Activated CD4-positive, alpha-beta memory T cell treated with anti-CD3 and anti-CD28 coated beads, Interleukin-2, amount 10 ng/mL, durations not matched to agents 7 days and 5 days (primary cell): Measurements from ENCODE around the gene RPS6KB2. TPM values are rescaled to one million over a fixed set of nuclear protein-coding genes. Genes with fewer than 3 reads are reported as not detected.

Experiments used
- CTCF ChIA-PET: fragments of 350-600 bp; sonication (Branson Sonifier 250); formaldehyde crosslinking; loops from one replicate; lab custom pipeline; 2021; ENCODE audit warnings: antibody characterized with exemption, inconsistent platforms; lab: Charles Lee
- POLR2A ChIA-PET: fragments of 350-600 bp; sonication (Branson Sonifier 250); formaldehyde crosslinking; loops from one replicate; lab custom pipeline; 2021; ENCODE audit warnings: antibody characterized with exemption; lab: Charles Lee
- DNase-seq: peaks from one replicate; pipeline ENCODE4 v3.0.0-alpha.2; 2020
- H3K27ac Mint-ChIP-seq: one replicate; pipeline ENCODE4 v1.8.0; 2021; ENCODE audit warnings: mild to moderate bottlenecking, mixed read lengths
- H3K27me3 Mint-ChIP-seq: one replicate; pipeline ENCODE4 v1.8.0; 2021; ENCODE audit warnings: mixed read lengths
- H3K36me3 Mint-ChIP-seq: one replicate; pipeline ENCODE4 v1.8.0; 2021; ENCODE audit warnings: low read depth, mixed read lengths
- H3K4me1 Mint-ChIP-seq: one replicate; pipeline ENCODE4 v1.8.0; 2021; ENCODE audit warnings: mixed read lengths
- H3K4me3 Mint-ChIP-seq: one replicate; pipeline ENCODE4 v1.8.0; 2021; ENCODE audit warnings: mild to moderate bottlenecking, mixed read lengths
- H3K9me3 Mint-ChIP-seq: one replicate; pipeline ENCODE4 v1.8.0; 2021; ENCODE audit warnings: mixed read lengths
- total RNA-seq, 2 experiments: library from RNA; stranded (reverse); gene quantifications; one replicate each; pipeline ENCODE4 v1.2.3, GENCODE V29; 2021

Gene RPS6KB2
- total RNA-seq, 2 experiments from 2014 or later, result 56.9 to 57.1 TPM

GRCh38 chr11:67483831-67484665, 55.8 kb downstream of the RPS6KB2 start:
- peak overlapping the region; percentile 89 for H3K4me3 Mint-ChIP-seq
- peaks cover 63% of the 10 kb centered on the region for H3K4me1 Mint-ChIP-seq
- no peaks in the 10 kb centered on the region for H3K9me3 Mint-ChIP-seq
- H3K27ac Mint-ChIP-seq, result peak overlapping the region; percentile 99
- peak; percentile 57 for DNase-seq
- no peaks in the 10 kb centered on the region for H3K27me3 Mint-ChIP-seq
- ChIA-PET POLR2A (interaction anchor here (0.8 to 7.9 kb wide), 18 partner anchors 8 to 195 kb away, joined by 3 to 94 read pairs (median 4); partner anchors contain the start of genes ANKRD13D, PITPNM1, POLD4 and PPP1CA), CTCF (interaction anchor here (1.3 to 1.7 kb wide), 7 partner anchors 21 to 115 kb away, joined by 3 to 8 read pairs (median 4); partner anchors contain the start of genes PITPNM1, PPP1CA and RAD9A)
- H3K36me3 Mint-ChIP-seq, result peaks cover 38% of the 10 kb centered on the region

GRCh38 chr11:67484847-67485311, 56.6 kb downstream of the RPS6KB2 start:
- H3K36me3 Mint-ChIP-seq, result peaks cover 42% of the 10 kb centered on the region
- no peaks in the 10 kb centered on the region for H3K9me3 Mint-ChIP-seq
- H3K4me1 Mint-ChIP-seq, result peaks cover 68% of the 10 kb centered on the region
- peak overlapping the region; percentile 99 for H3K27ac Mint-ChIP-seq
- peak; percentile 72 for DNase-seq
- no peaks in the 10 kb centered on the region for H3K27me3 Mint-ChIP-seq
- H3K4me3 Mint-ChIP-seq, result peak overlapping the region; percentile 89
- ChIA-PET POLR2A (interaction anchor here (0.9 to 7.9 kb wide), 18 partner anchors 8 to 207 kb away, joined by 3 to 94 read pairs (median 5); partner anchors contain the start of genes PITPNM1, POLD4, PPP1CA and PTPRCAP), CTCF (interaction anchor here (1.3 to 1.7 kb wide), 4 partner anchors 21 to 116 kb away, joined by 3 to 8 read pairs (median 4); partner anchors contain the start of genes PITPNM1 and PPP1CA)

Other genes with a start within 250 kb of the RPS6KB2 start
- gene GRK2, start 162.0 kb upstream of the RPS6KB2 start, total RNA-seq, result 100 to 1,000 TPM; 333 to 338 TPM
- gene ANKRD13D, start 139.2 kb upstream of the RPS6KB2 start, total RNA-seq, result 100 to 1,000 TPM; 157 to 163 TPM
- 10 to 100 TPM; 15.4 to 19.0 TPM for gene SSH3, start 125.0 kb upstream of the RPS6KB2 start, total RNA-seq
- gene POLD4, start 74.9 kb upstream of the RPS6KB2 start, total RNA-seq, result 10 to 100 TPM; 74.0 to 74.1 TPM
- under 1 TPM; 0.65 to 0.71 TPM for gene CLCF1, start 54.9 kb upstream of the RPS6KB2 start, total RNA-seq
- gene RAD9A, start 36.5 kb upstream of the RPS6KB2 start, total RNA-seq, result 10 to 100 TPM; 48.0 to 53.9 TPM
- 100 to 1,000 TPM; 308 to 315 TPM for gene PPP1CA, start 26.6 kb upstream of the RPS6KB2 start, total RNA-seq
- gene TBC1D10C, start 24.4 kb upstream of the RPS6KB2 start, total RNA-seq, result 100 to 1,000 TPM; 285 to 310 TPM
- 1 to 10 TPM in 1 of 2 experiments, under 1 TPM in 1; 0.76 to 1.1 TPM for gene CARNS1, start 12.8 kb upstream of the RPS6KB2 start, total RNA-seq
- 100 to 1,000 TPM; 398 to 401 TPM for gene PTPRCAP, start 9.2 kb downstream of the RPS6KB2 start, total RNA-seq
- 100 to 1,000 TPM; 192 to 196 TPM for gene CORO1B, start 15.0 kb downstream of the RPS6KB2 start, total RNA-seq
- gene GPR152, start 24.2 kb downstream of the RPS6KB2 start, total RNA-seq, result not detected
- 1 to 10 TPM; 2.3 to 3.3 TPM for gene CABP4, start 26.9 kb downstream of the RPS6KB2 start, total RNA-seq
- 10 to 100 TPM; 36.3 to 37.6 TPM for gene TMEM134, start 40.8 kb downstream of the RPS6KB2 start, total RNA-seq
- 100 to 1,000 TPM; 152 to 159 TPM for gene AIP, start 54.5 kb downstream of the RPS6KB2 start, total RNA-seq
- 100 to 1,000 TPM; 116 to 120 TPM for gene PITPNM1, start 76.9 kb downstream of the RPS6KB2 start, total RNA-seq
- 100 to 1,000 TPM; 116 to 119 TPM for gene CDK2AP2, start 79.7 kb downstream of the RPS6KB2 start, total RNA-seq
- not detected for gene CABP2, start 95.0 kb downstream of the RPS6KB2 start, total RNA-seq
- gene GSTP1, start 155.3 kb downstream of the RPS6KB2 start, total RNA-seq, result 100 to 1,000 TPM; 195 to 198 TPM
- 100 to 1,000 TPM; 174 to 193 TPM for gene NDUFV1, start 178.4 kb downstream of the RPS6KB2 start, total RNA-seq
- gene NUDT8, start 201.4 kb downstream of the RPS6KB2 start, total RNA-seq, result 10 to 100 TPM in 1 of 2 experiments, 1 to 10 TPM in 1; 9.3 to 10.8 TPM
- gene TBX10, start 211.3 kb downstream of the RPS6KB2 start, total RNA-seq, result not detected
- gene ACY3, start 222.2 kb downstream of the RPS6KB2 start, total RNA-seq, result under 1 TPM; 0.18 to 0.25 TPM
- gene ALDH3B2, start 246.1 kb downstream of the RPS6KB2 start, total RNA-seq, result not detected